NCI-H524 treated with DMSO at 0.1 percent for 48 hours (cell line): ENCODE data around the gene EMX1.

Experiments used
- DNase-seq: peaks from one replicate; lab custom pipeline; 2025; lab: John Stamatoyannopoulos, UW

EMX1 gene

GRCh38 chr2:72925328-72925943 lies 8.1 kb downstream of the EMX1 start:
- DNase-seq, result no peak

GRCh38 chr2:72926368-72926767 lies 9.0 kb downstream of the EMX1 start:
- DNase-seq, result no peak

- DNase-seq, result no peak
These were observed 9.6 kb downstream of the EMX1 start for GRCh38 chr2:72926811-72927465.

DNA sequence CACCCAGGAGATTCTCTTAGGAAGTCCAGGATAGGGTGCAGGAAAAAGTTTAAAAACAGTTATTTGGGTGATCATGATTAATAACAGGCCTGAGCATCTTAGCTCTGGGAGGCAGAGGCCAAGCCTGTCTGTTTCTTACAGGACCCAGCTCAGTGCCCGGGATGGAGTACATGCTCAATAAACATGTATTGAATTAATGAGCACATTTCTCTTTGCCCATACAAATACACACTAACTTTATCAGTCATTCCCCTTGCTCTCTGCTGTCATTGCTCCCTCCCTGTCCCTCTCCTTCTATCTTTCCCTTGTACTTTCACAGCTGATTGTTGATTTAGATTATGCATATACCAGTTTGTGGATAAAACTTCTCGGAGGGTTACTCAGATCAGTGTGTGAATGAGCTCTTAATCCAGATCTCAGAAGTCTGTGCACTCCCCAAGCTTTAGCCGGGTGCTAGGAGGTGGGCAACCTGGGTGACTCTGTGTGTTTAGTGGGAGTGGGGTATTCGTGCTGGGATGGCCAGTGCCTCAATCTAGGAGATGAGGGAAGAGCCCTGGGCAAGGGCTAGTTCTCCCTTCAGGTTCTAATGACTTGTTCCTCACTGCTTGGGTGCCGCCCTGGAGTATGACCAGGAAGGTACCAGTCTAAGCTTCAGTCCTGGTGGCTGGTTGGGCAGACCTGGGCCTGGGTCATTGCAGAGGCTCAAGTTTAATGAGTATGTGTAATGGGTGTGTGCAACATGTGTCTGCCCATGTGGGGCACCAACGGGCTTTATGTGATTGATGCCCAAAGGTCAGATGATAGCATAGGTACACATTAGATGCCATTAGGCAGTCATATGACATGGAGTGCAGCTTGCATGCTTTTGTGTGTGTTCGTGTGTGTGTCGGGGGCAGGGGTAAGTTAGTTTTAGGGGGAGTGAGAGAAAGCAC lies 10.6 kb downstream of the EMX1 start:
- no peak for DNase-seq

DNA sequence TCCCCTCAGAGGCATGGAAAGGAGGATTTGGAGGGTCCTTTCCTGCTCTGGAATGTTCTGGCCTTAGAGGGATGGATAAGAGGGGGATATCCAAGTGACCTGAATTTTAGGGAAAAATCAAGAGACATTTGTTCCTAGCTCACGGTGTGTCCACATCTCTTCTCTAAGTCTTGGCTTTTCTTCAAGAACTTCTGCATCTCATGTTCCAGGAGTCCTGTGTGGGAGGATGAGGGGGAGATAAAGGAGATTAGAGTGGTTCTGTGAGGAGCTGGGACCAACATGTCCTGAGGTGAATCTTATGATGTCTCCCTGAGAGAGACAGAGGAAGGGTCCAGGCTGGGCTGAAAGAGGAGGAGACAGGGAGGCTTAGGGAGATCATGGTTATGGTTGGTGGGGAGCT lies 11.7 kb downstream of the EMX1 start:
- no peak for DNase-seq

DNA sequence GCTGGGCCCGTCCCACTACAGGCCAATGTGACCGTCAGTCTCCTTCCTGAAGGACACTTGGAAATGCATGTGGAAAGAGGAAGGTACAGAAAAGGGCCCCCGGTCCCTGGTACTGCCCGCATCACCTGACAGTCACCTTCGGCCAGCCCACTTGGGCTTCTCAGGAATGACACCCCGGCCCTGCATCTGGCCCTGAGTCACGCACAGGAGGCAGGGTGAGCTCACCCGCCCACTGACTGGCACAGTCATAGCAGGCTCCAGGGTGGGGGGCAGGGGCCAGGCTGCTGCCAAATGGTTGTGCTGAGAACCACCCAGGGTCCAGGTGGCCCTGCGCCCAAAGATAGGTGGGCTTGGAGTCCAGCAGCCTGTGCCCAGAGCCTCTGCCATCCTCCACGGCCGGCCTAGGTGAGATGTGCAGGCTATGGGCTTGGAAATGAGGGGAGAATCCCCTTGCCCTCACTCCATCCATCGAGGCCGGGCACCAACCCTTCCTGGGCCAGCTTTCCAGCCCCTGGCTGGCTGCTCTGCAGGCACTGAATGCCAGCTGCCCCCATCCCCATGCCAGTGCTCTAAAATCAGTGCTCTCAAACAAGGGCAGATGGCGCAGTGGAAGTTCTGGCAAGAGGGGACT lies 14.1 kb downstream of the EMX1 start:
- DNase-seq, result no peak

- DNase-seq, result no peak
These were observed 14.9 kb downstream of the EMX1 start for GRCh38 chr2:72932045-72932740.

DNA sequence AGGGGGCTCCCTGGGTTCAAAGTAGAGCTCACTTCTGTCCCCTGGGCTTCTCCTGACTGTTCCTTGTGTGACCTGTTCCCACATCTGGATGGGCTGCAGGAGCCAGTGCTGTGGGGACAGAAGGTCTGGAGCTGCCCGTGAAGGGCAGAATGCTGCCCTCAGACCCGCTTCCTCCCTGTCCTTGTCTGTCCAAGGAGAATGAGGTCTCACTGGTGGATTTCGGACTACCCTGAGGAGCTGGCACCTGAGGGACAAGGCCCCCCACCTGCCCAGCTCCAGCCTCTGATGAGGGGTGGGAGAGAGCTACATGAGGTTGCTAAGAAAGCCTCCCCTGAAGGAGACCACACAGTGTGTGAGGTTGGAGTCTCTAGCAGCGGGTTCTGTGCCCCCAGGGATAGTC lies 15.5 kb downstream of the EMX1 start:
- DNase-seq, result no peak

GRCh38 chr2:72933207-72933606 lies 15.9 kb downstream of the EMX1 start:
- no peak for DNase-seq

GRCh38 chr2:72933646-72934151 lies 16.4 kb downstream of the EMX1 start:
- DNase-seq, result no peak

- no peak for DNase-seq
These were observed 17.6 kb downstream of the EMX1 start for GRCh38 chr2:72934683-72935610.

DNA sequence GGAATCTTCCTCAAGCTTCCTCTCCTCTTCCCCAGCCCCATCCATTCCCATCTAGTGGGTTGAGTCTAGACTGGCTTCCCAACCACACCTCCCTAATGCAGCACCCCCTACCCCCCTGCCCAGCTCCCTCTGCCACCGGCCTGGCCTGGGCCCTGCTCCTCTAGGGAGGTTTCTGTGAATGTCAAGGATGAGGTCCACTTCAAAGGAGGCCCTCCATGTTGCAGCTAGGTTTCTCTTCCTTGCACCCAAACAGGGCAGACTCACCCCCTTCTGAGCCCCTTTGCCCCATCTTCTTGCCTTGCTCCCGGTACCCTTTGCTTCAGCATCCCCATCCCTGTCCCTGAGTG lies 18.3 kb downstream of the EMX1 start:
- DNase-seq, result no peak

DNA sequence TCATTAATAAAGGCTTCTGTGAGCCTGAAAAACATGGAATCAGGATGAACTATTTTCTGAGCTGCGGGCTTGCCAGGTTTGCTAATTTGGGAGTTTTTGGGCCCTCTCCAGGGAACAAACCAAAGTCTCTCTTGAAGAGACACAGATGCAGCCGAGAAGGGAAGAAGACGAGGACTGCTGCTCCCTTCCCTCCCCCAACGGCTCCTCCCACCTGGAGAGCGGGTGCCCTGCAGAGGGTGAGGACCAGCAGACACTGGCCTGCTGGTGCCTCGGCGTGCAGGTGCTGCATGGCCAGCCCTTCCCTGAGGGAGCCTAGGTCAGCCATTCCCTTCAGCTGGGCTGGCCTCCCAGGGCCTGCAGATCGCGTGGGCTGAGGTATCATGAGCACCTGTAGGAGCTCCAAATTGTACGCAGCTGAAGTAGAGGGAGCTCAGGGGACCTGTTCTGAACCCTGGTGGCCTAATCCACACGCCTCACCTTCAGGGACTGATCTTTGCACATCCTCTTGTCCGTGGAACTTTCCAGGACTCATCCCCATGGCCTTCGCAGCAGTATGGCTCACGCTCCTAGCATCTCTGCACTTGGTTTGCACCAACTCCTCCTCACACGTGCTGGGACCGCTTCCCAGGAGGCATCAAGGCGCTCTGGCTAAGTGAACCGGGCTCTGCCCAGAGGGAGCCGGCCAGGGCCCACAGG lies 19.5 kb downstream of the EMX1 start:
- no peak for DNase-seq

GRCh38 chr2:72937356-72937669 lies 20.0 kb downstream of the EMX1 start:
- DNase-seq, result no peak

GRCh38 chr2:72938455-72938854 lies 21.1 kb downstream of the EMX1 start:
- DNase-seq, result no peak

- no peak for DNase-seq
These were observed 23.0 kb downstream of the EMX1 start for GRCh38 chr2:72940361-72940760.

DNA sequence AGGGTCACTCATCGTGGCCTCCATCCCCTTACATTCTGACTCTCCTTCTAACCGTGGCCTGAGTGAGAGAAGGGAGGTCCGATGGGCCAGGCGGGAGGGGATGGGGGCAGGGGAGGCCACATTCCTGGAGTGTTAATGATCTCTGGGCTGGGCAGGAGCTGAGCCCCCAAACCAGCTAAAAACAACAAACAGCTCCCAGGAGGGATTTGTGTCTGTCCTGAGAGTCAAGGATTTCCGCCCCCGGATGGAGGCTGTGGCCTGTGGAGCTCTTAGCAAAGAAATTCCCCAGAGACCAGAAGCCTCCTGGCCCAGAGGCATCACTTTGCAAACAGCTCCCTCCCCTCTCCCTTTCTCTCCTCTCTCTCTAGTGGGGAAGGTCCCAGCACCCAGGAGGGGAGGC lies 23.5 kb downstream of the EMX1 start:
- no peak for DNase-seq

DNA sequence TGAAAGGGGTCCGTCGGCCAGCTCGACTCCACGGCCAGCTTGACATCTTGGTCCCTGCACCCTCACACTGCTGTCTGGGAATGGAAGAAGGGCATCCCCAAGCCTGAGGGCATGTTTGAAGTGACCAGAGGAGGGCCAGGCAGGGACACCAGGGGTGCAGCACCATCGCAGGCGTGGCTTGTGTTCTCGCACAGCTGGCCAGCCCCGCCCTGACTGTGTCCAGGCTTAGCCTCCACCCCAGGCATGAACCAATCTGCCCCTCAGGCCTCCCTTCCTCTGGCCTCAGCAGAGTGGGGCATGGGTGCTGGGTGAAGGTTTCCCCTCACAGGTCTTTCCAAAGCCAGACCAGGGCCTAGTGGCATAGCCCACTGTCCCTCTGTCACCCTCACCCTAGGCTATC lies 25.0 kb downstream of the EMX1 start:
- DNase-seq, result no peak

GRCh38 chr2:72942881-72943418 lies 25.6 kb downstream of the EMX1 start:
- DNase-seq, result no peak
